Loucy (cell line): ENCODE results near the gene UBE2L3.

Experiments used
- CTCF ChIP-seq: fragments of 200-600 bp; sonication (generic); conservative IDR thresholded peaks from 2 replicates; pipeline ENCODE4 v1.5.1; 2014; ENCODE audit warnings: mild to moderate bottlenecking, antibody characterized with exemption, low read length
- EZH2phosphoT487 ChIP-seq: fragments of 200-600 bp; IDR thresholded peaks from 2 replicates; pipeline ENCODE4 v1.6.1; 2018; ENCODE audit warnings: antibody characterized with exemption, mild to moderate bottlenecking, moderate library complexity, borderline replicate concordance

GRCh38 chr22:21599053-21599893 lies 31.8 kb downstream of the UBE2L3 start:
- TF ChIP-seq CTCF (no peak), EZH2phosphoT487 (no peak)
